KMS-11 (cell line): ENCODE data around the gene CDH13.

Experiments
- H2AFZ ChIP-seq: fragments of 200-600 bp; sonication (generic); 2 replicates; pipeline ENCODE4 v1.6.1; 2016; ENCODE audit warnings: antibody characterized with exemption, mixed run types, low read depth
- H3K27ac ChIP-seq: fragments of 200-600 bp; sonication (generic); 2 replicates; pipeline ENCODE4 v1.6.1; 2016; ENCODE audit warnings: mild to moderate bottlenecking, mixed run types
- H3K27me3 ChIP-seq: fragments of 200-600 bp; sonication (generic); 2 replicates; pipeline ENCODE4 v1.6.1; 2017; ENCODE audit warnings: mild to moderate bottlenecking, low read depth, mixed run types, moderate library complexity; ENCODE audit not compliant: insufficient read depth
- H3K36me3 ChIP-seq: fragments of 200-600 bp; sonication (generic); 2 replicates; pipeline ENCODE4 v1.6.1; 2017; ENCODE audit warnings: mild to moderate bottlenecking, mixed run types; ENCODE audit not compliant: insufficient read depth
- H3K4me1 ChIP-seq: fragments of 200-600 bp; sonication (generic); 2 replicates; pipeline ENCODE4 v1.6.1; 2016; ENCODE audit warnings: mild to moderate bottlenecking, low read depth, mixed run types; ENCODE audit not compliant: poor library complexity, severe bottlenecking
- H3K4me2 ChIP-seq: fragments of 200-600 bp; sonication (generic); 2 replicates; pipeline ENCODE4 v1.7.0; 2016; ENCODE audit warnings: mild to moderate bottlenecking, mixed run types
- H3K4me3 ChIP-seq: fragments of 200-600 bp; sonication (generic); IDR thresholded peaks from 2 replicates; pipeline ENCODE4 v1.6.1; 2017; ENCODE audit warnings: low read depth, low read length, mixed read lengths; ENCODE audit not compliant: insufficient read depth
- H3K79me2 ChIP-seq: fragments of 200-600 bp; sonication (generic); 2 replicates; pipeline ENCODE4 v1.6.1; 2016; ENCODE audit warnings: low read depth, mixed run types; ENCODE audit not compliant: insufficient read depth
- H3K9ac ChIP-seq: fragments of 200-600 bp; sonication (generic); 2 replicates; pipeline ENCODE4 v1.6.1; 2016; ENCODE audit warnings: mild to moderate bottlenecking, mixed run types
- H4K20me1 ChIP-seq: fragments of 200-600 bp; sonication (generic); 2 replicates; pipeline ENCODE4 v1.6.1; 2016; ENCODE audit warnings: mild to moderate bottlenecking, mixed run types; ENCODE audit not compliant: insufficient read depth
- CTCF ChIP-seq: fragments of 200-600 bp; sonication (generic); conservative IDR thresholded peaks from 2 replicates; pipeline ENCODE4 v1.6.1; 2017; ENCODE audit warnings: low read depth, mild to moderate bottlenecking, antibody characterized with exemption, low read length, moderate library complexity, mixed read lengths

The CDH13 gene

DNA sequence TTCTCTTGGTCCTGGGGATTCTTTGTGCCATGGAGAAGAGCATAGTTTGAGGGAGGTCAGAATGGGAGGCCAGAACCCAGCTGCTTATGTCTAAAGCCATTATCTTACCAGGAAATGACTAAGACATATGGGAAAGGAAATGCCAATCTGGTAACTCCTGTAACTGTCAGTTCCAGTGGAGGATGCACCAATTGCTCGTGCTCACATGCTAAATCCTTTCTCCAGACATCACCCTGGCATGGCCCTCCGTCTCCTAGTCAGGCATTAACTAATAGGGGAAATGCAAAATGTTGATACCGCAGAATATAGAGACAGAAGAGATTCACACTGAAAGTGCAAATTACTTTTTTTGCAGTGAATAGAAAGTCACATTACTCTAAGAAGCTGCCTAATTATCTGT, 925.5 kb downstream of the CDH13 start:
- Histone ChIP-seq H2AFZ (no peak overlapping the region), H3K27me3 (no peaks in the 10 kb centered on the region), H3K4me1 (no peaks in the 10 kb centered on the region), H3K36me3 (no peaks in the 10 kb centered on the region), H4K20me1 (no peaks in the 10 kb centered on the region), H3K4me3 (no peak overlapping the region), H3K27ac (no peak overlapping the region), H3K79me2 (no peaks in the 10 kb centered on the region), H3K4me2 (no peak overlapping the region), H3K9ac (no peak overlapping the region)
- TF ChIP-seq CTCF: no peak

- Histone ChIP-seq H3K9ac (no peak overlapping the region), H3K4me2 (no peak overlapping the region), H3K27ac (no peak overlapping the region)
Observed at GRCh38 chr16:83552930-83553329, 926.2 kb downstream of the CDH13 start.

GRCh38 chr16:83554096-83554495, 927.3 kb downstream of the CDH13 start:
- no peaks in the 10 kb centered on the region for H3K4me1 ChIP-seq
- no peak overlapping the region for H3K4me3 ChIP-seq
- no peaks in the 10 kb centered on the region for H3K27me3 ChIP-seq
- no peak overlapping the region for H3K4me2 ChIP-seq
- no peak overlapping the region for H3K27ac ChIP-seq
- no peaks in the 10 kb centered on the region for H3K36me3 ChIP-seq
- H3K9ac ChIP-seq: no peak overlapping the region
- H2AFZ ChIP-seq: no peak overlapping the region
- H4K20me1 ChIP-seq: no peaks in the 10 kb centered on the region
- no peaks in the 10 kb centered on the region for H3K79me2 ChIP-seq
- TF ChIP-seq CTCF: no peak

More at GRCh38 chr16:83552930-83553329, 926.2 kb downstream of the CDH13 start:
- H3K4me1 ChIP-seq: no peaks in the 10 kb centered on the region
- H3K4me3 ChIP-seq: no peak overlapping the region
- no peak for TF ChIP-seq CTCF
- no peaks in the 10 kb centered on the region for H3K36me3 ChIP-seq
- no peak overlapping the region for H2AFZ ChIP-seq
- H4K20me1 ChIP-seq: no peaks in the 10 kb centered on the region
- no peaks in the 10 kb centered on the region for H3K79me2 ChIP-seq
- H3K27me3 ChIP-seq: no peaks in the 10 kb centered on the region

DNA sequence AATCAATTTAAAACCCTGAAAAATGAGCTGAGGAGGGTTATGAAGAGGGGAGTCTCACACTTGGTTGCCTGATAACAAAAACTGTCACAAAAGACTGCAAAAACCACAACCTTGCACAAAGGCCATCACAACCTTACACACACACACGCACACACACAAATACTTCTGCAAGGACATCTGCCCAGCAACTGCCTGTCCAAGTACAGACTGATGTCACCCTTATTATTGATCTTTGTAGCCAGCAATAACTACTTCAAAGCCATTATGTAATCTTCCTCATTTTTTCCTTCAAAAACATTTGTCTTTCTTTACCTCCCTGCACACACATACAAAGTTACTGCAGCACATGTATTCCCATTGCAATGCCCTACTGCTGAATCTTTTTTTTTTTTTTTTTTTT, 927.8 kb downstream of the CDH13 start:
- Histone ChIP-seq H4K20me1 (no peaks in the 10 kb centered on the region), H3K36me3 (no peaks in the 10 kb centered on the region), H3K27me3 (no peaks in the 10 kb centered on the region), H3K9ac (no peak overlapping the region), H3K4me1 (no peaks in the 10 kb centered on the region), H3K4me2 (no peak overlapping the region), H3K27ac (no peak overlapping the region), H3K4me3 (no peak overlapping the region), H2AFZ (no peak overlapping the region), H3K79me2 (no peaks in the 10 kb centered on the region)
- TF ChIP-seq CTCF: no peak
